Mesenchymal stem cell (in vitro differentiated cells and primary cell): ENCODE data around the gene MTA1.

ENCODE experiments used
- DNase-seq: peaks from one replicate; pipeline ENCODE4 v3.0.0-alpha.2; 2013
- H2AFZ ChIP-seq: one replicate; pipeline ENCODE4 v1.6.1; 2013; ENCODE audit warnings: low read depth, mild to moderate bottlenecking, control low read depth, inconsistent platforms, low read length, moderate library complexity
- H2AK5ac ChIP-seq: 2 replicates; pipeline ENCODE4 v1.6.1; 2013; ENCODE audit warnings: low read length, moderate library complexity, mild to moderate bottlenecking, inconsistent platforms; ENCODE audit not compliant: severe bottlenecking
- H2BK120ac ChIP-seq: one replicate; pipeline ENCODE4 v1.6.1; 2013; ENCODE audit warnings: low read depth, mild to moderate bottlenecking, inconsistent platforms, low read length, moderate library complexity
- H2BK12ac ChIP-seq, 2 experiments: one replicate each; pipeline ENCODE4 v1.6.1; 2013; ENCODE audit warnings: inconsistent platforms in 2 of 2, low read length in 2 of 2, mild to moderate bottlenecking in 2 of 2, moderate library complexity in 2 of 2, control low read depth in 1 of 2
- H2BK15ac ChIP-seq: one replicate; pipeline ENCODE4 v1.6.1; 2013; ENCODE audit warnings: mild to moderate bottlenecking, low read depth, inconsistent platforms; ENCODE audit not compliant: poor library complexity, severe bottlenecking
- H2BK5ac ChIP-seq: 2 replicates; pipeline ENCODE4 v1.6.1; 2013; ENCODE audit warnings: low read depth, mild to moderate bottlenecking, low read length, control low read depth, inconsistent platforms; ENCODE audit not compliant: poor library complexity, severe bottlenecking
- H3K14ac ChIP-seq, 2 experiments: one replicate each; pipeline ENCODE4 v1.6.1; 2013; ENCODE audit warnings: inconsistent platforms in 2 of 2, low read length in 2 of 2, control low read depth in 1 of 2, mild to moderate bottlenecking in 1 of 2, moderate library complexity in 1 of 2
- H3K18ac ChIP-seq, 2 experiments: one replicate each; pipeline ENCODE4 v1.6.1; 2013; ENCODE audit warnings: inconsistent platforms in 2 of 2, low read length in 2 of 2, control low read depth in 1 of 2, low read depth in 1 of 2, mild to moderate bottlenecking in 1 of 2
- H3K23ac ChIP-seq, 2 experiments: one replicate each; pipeline ENCODE4 v1.6.1; 2013; ENCODE audit warnings: inconsistent platforms in 2 of 2, low read length in 2 of 2, mild to moderate bottlenecking in 2 of 2, moderate library complexity in 2 of 2, control low read depth in 1 of 2
- H3K27ac ChIP-seq: 2 replicates; pipeline ENCODE4 v1.5.1; 2013; ENCODE audit warnings: mild to moderate bottlenecking, moderate library complexity, low read length, control low read depth, inconsistent platforms; ENCODE audit not compliant: poor library complexity, severe bottlenecking
- H3K27me3 ChIP-seq, 2 experiments: 2 replicates each; pipeline versions ENCODE4 v1.6.1 to v1.7.0; 2013; ENCODE audit warnings: low read length in 2 of 2, mild to moderate bottlenecking in 2 of 2, moderate library complexity in 2 of 2, control low read depth in 1 of 2, inconsistent platforms in 1 of 2; ENCODE audit not compliant: control insufficient read depth in 1 of 2, insufficient read depth in 1 of 2
- H3K36me3 ChIP-seq, 2 experiments: 2 replicates each; pipeline versions ENCODE4 v1.6.1 to v1.7.0; 2013; ENCODE audit warnings: low read length in 2 of 2, control low read depth in 1 of 2, inconsistent platforms in 1 of 2, low read depth in 1 of 2, mild to moderate bottlenecking in 1 of 2; ENCODE audit not compliant: insufficient read depth in 2 of 2, control insufficient read depth in 1 of 2
- H3K4ac ChIP-seq, 2 experiments: one replicate each; pipeline ENCODE4 v1.6.1; 2013; ENCODE audit warnings: inconsistent platforms in 2 of 2, low read length in 2 of 2, mild to moderate bottlenecking in 2 of 2, moderate library complexity in 2 of 2, control low read depth in 1 of 2, low read depth in 1 of 2
- H3K4me1 ChIP-seq: 2 replicates; pipeline ENCODE4 v1.6.1; 2013; ENCODE audit warnings: low read depth, low read length, control low read depth; ENCODE audit not compliant: control insufficient read depth, insufficient read depth
- H3K4me2 ChIP-seq: 2 replicates; pipeline ENCODE4 v1.6.1; 2013; ENCODE audit warnings: low read length, mild to moderate bottlenecking, inconsistent platforms; ENCODE audit not compliant: poor library complexity, severe bottlenecking
- H3K4me3 ChIP-seq, 2 experiments: 2 replicates each; pipeline versions ENCODE4 v1.5.1 to v1.7.0; 2013; ENCODE audit warnings: low read length in 2 of 2, mild to moderate bottlenecking in 2 of 2, control low read depth in 1 of 2, low read depth in 1 of 2; ENCODE audit not compliant: insufficient read depth in 1 of 2
- H3K79me1 ChIP-seq: replicated peaks from 2 replicates; pipeline ENCODE4 v1.6.1; 2013; ENCODE audit warnings: mild to moderate bottlenecking, control low read depth, low read length, inconsistent platforms; ENCODE audit not compliant: poor library complexity, severe bottlenecking
- H3K9ac ChIP-seq: 2 replicates; pipeline ENCODE4 v1.7.0; 2013; ENCODE audit warnings: mild to moderate bottlenecking, low read length, moderate library complexity
- H3K9me3 ChIP-seq: 2 replicates; pipeline ENCODE4 v1.7.0; 2013; ENCODE audit warnings: mild to moderate bottlenecking, low read length; ENCODE audit not compliant: control insufficient read depth
- H4K8ac ChIP-seq: one replicate; pipeline ENCODE4 v1.6.1; 2013; ENCODE audit warnings: inconsistent platforms, mild to moderate bottlenecking, low read length, moderate library complexity
- H4K91ac ChIP-seq: one replicate; pipeline ENCODE4 v1.6.1; 2013; ENCODE audit warnings: mild to moderate bottlenecking, low read length, inconsistent platforms
- WGBS: methylation state at CpG from one replicate; pipeline ENCODE4 v1.1.7; 2013; ENCODE audit warnings: mixed read lengths; 5-methylcytosine and 5-hydroxymethylcytosine counted together

The MTA1 gene

DNA sequence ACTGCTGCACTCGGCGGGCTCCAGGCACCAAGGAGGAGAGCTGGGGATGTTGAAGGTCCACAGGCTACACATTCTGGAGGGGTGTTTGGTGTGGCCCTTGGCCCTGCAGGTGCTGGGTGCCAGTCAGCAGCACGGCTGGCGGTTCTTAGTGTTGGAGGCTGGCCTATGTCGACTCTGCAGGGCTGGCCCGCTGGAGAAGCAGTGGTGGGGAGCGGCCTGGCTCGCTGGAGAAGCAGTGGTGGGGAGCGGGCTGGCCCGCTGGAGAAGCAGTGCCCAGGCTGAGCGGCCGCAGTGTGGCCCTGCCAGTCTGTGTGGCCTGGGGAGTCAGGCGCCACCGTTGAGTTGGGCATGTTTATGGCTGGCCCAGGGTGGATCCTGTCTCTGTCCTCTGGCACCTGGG is 27.3 kb downstream of the MTA1 start:
- H2BK5ac ChIP-seq: no peak overlapping the region
- H3K27ac ChIP-seq: no peak overlapping the region
- no peak overlapping the region for H4K91ac ChIP-seq
- no peak for DNase-seq
- H2BK15ac ChIP-seq: no peak overlapping the region
- H3K4ac ChIP-seq: no peak overlapping the region
- no peak overlapping the region for H4K8ac ChIP-seq
- peaks cover 60% of the 10 kb centered on the region for H3K79me1 ChIP-seq
- no peak overlapping the region for H2BK12ac ChIP-seq
- H3K9me3 ChIP-seq: no peaks in the 10 kb centered on the region
- H2AK5ac ChIP-seq: no peak overlapping the region
- H3K4me1 ChIP-seq: peaks cover 18% of the 10 kb centered on the region
- no peak overlapping the region for H3K14ac ChIP-seq
- H3K23ac ChIP-seq: no peak overlapping the region
- no peak overlapping the region for H3K18ac ChIP-seq
- no peak overlapping the region for H3K9ac ChIP-seq
- H2BK120ac ChIP-seq: no peak overlapping the region
- 87% methylated on average over 14 of the region's 14 CpGs for WGBS
- no peak overlapping the region for H2AFZ ChIP-seq
- H3K4me3 ChIP-seq: no peak overlapping the region
- peaks cover 30 to 81% of the 10 kb centered on the region in 2 experiments for H3K36me3 ChIP-seq
- no peak overlapping the region for H3K4me2 ChIP-seq
- no peaks in the 10 kb centered on the region for H3K27me3 ChIP-seq

GRCh38 chr14:105447651-105448640 is 28.3 kb downstream of the MTA1 start:
- Histone ChIP-seq H3K27me3 (no peaks in the 10 kb centered on the region), H3K14ac (no peak overlapping the region), H3K23ac (peak overlapping the region in 1 of 2 experiments; percentile 23), H3K9ac (peak overlapping the region; percentile 87), H3K4me1 (peaks cover 18% of the 10 kb centered on the region), H2BK120ac (no peak overlapping the region), H3K27ac (no peak overlapping the region), H2AFZ (no peak overlapping the region), H2BK5ac (no peak overlapping the region), H2BK12ac (no peak overlapping the region), H3K4me3 (no peak overlapping the region), H3K79me1 (peaks cover 56% of the 10 kb centered on the region), H3K18ac (no peak overlapping the region), H3K4me2 (no peak overlapping the region), H2AK5ac (no peak overlapping the region), H3K9me3 (no peaks in the 10 kb centered on the region), H3K36me3 (peaks cover 32 to 81% of the 10 kb centered on the region in 2 experiments), H4K8ac (peak overlapping the region; percentile 23), H2BK15ac (no peak overlapping the region), H3K4ac (no peak overlapping the region), H4K91ac (no peak overlapping the region)
- 94% methylated on average over 31 of the region's 31 CpGs for WGBS
- no peak for DNase-seq

GRCh38 chr14:105448706-105449111 is 29.1 kb downstream of the MTA1 start:
- Histone ChIP-seq H2BK5ac (no peak overlapping the region), H4K91ac (no peak overlapping the region), H3K14ac (no peak overlapping the region)

GRCh38 chr14:105449276-105450122 is 29.9 kb downstream of the MTA1 start:
- Histone ChIP-seq H3K18ac (no peak overlapping the region), H3K9ac (no peak overlapping the region), H4K91ac (no peak overlapping the region), H3K4me1 (peaks cover 18% of the 10 kb centered on the region), H2BK5ac (no peak overlapping the region), H2BK120ac (no peak overlapping the region), H3K27me3 (no peaks in the 10 kb centered on the region), H3K9me3 (no peaks in the 10 kb centered on the region), H3K4ac (no peak overlapping the region), H3K79me1 (peaks cover 59% of the 10 kb centered on the region), H3K4me3 (no peak overlapping the region), H2BK15ac (no peak overlapping the region), H3K36me3 (peaks cover 41 to 95% of the 10 kb centered on the region in 2 experiments), H2AK5ac (no peak overlapping the region), H2AFZ (no peak overlapping the region), H3K23ac (no peak overlapping the region), H3K4me2 (no peak overlapping the region), H4K8ac (no peak overlapping the region), H2BK12ac (no peak overlapping the region), H3K27ac (no peak overlapping the region), H3K14ac (no peak overlapping the region)
- 97% methylated on average over 37 of the region's 47 CpGs for WGBS
- DNase-seq: no peak

More at GRCh38 chr14:105448706-105449111, 29.1 kb downstream of the MTA1 start:
- H2BK120ac ChIP-seq: no peak overlapping the region
- no peaks in the 10 kb centered on the region for H3K9me3 ChIP-seq
- H3K27me3 ChIP-seq: no peaks in the 10 kb centered on the region
- H3K36me3 ChIP-seq: peaks cover 34 to 87% of the 10 kb centered on the region in 2 experiments
- no peak overlapping the region for H3K4me2 ChIP-seq
- no peak overlapping the region for H3K23ac ChIP-seq
- H3K4ac ChIP-seq: no peak overlapping the region
- peaks cover 18% of the 10 kb centered on the region for H3K4me1 ChIP-seq
- peak overlapping the region; percentile 87 for H3K9ac ChIP-seq
- WGBS: 71% methylated on average over 16 of the region's 16 CpGs
- H2BK15ac ChIP-seq: no peak overlapping the region
- no peak overlapping the region for H3K4me3 ChIP-seq
- H2BK12ac ChIP-seq: no peak overlapping the region
- no peak overlapping the region for H3K18ac ChIP-seq
- no peak overlapping the region for H4K8ac ChIP-seq
- peak; percentile 60 for DNase-seq
- no peak overlapping the region for H2AFZ ChIP-seq
- no peak overlapping the region for H3K27ac ChIP-seq
- no peak overlapping the region for H2AK5ac ChIP-seq
- H3K79me1 ChIP-seq: peaks cover 56% of the 10 kb centered on the region
